Endothelial cell of umbilical vein (primary cell): ENCODE measurements around the gene SEMA5A. TPM values are rescaled to one million over a fixed set of nuclear protein-coding genes. Genes with fewer than 3 reads are reported as not detected.

Source experiments
- BruUV-seq: library from RNA; stranded (reverse); fragments of 400-500 nt; replicated peaks from 2 replicates; lab custom pipeline; 2021; lab: Mats Ljungman, UMichigan
- CTCF ChIA-PET: fragments of 300-600, 350-600 bp; sonication (Branson Sonifier 250); formaldehyde crosslinking; loops from one replicate; lab custom pipeline; 2021; ENCODE audit warnings: antibody characterized with exemption, inconsistent platforms; lab: Charles Lee
- POLR2A ChIA-PET: fragments of 300-600, 350-600 bp; sonication (Branson Sonifier 250); formaldehyde crosslinking; loops from one replicate; lab custom pipeline; 2021; ENCODE audit warnings: antibody characterized with exemption, inconsistent platforms; lab: Charles Lee
- DNase-seq: peaks from one replicate; pipeline ENCODE4 v3.0.0-alpha.2; 2011; ENCODE audit warnings: low read depth, low spot score
- FAIRE-seq: peaks from 2 replicates; lab custom pipeline; 2011; peaks lifted over from hg19 to GRCh38; lab: Jason Lieb, UNC
- H2AFZ ChIP-seq: 2 replicates; pipeline ENCODE4 v1.6.0; 2012; ENCODE audit warnings: low read depth, low read length, control low read depth, inconsistent platforms
- H3K27ac ChIP-seq: 2 replicates; pipeline ENCODE4 v1.5.1; 2011; ENCODE audit warnings: low read depth, mild to moderate bottlenecking, control low read depth, low read length, moderate library complexity; ENCODE audit not compliant: insufficient read depth
- H3K27me3 ChIP-seq, 2 experiments: 2 replicates each; pipeline versions ENCODE4 v1.6.0 to v1.6.1; 2011; ENCODE audit warnings: low read length in 2 of 2, mixed read lengths in 1 of 2; ENCODE audit not compliant: control insufficient read depth in 2 of 2, insufficient read depth in 2 of 2
- H3K36me3 ChIP-seq, 2 experiments: 2 replicates in 1 of 2; 3 replicates in 1 of 2; pipeline ENCODE4 v1.5.1; 2011; ENCODE audit warnings: low read length in 2 of 2, mild to moderate bottlenecking in 1 of 2, moderate library complexity in 1 of 2; ENCODE audit not compliant: control insufficient read depth in 2 of 2, insufficient read depth in 2 of 2; ENCODE audit errors: extremely low read depth in 1 of 2
- H3K4me1 ChIP-seq: 3 replicates; pipeline ENCODE4 v1.5.1; 2011; ENCODE audit warnings: mild to moderate bottlenecking, low read length; ENCODE audit not compliant: control insufficient read depth, insufficient read depth; ENCODE audit errors: extremely low read depth
- H3K4me2 ChIP-seq: 2 replicates; pipeline ENCODE4 v1.6.1; 2011; ENCODE audit warnings: low read length, control low read depth, mixed read lengths; ENCODE audit not compliant: insufficient read depth
- H3K4me3 ChIP-seq, 3 experiments: fragments of 200-600 bp in 1 of 3; sonication (generic), shearing (Covaris generic) in 1 of 3; replicated peaks in 1 of 3; 2 replicates each; pipeline ENCODE4 v1.5.1; 2011 to 2016; ENCODE audit warnings: control low read depth in 3 of 3, low read length in 3 of 3, mild to moderate bottlenecking in 2 of 3, inconsistent platforms in 1 of 3, low read depth in 1 of 3, moderate library complexity in 1 of 3; ENCODE audit not compliant: insufficient read depth in 1 of 3
- H3K79me2 ChIP-seq: 2 replicates; pipeline ENCODE4 v1.6.0; 2012; ENCODE audit warnings: low read length, inconsistent platforms; ENCODE audit not compliant: control insufficient read depth, insufficient read depth
- H3K9ac ChIP-seq: replicated peaks from 2 replicates; pipeline ENCODE3; 2011; ENCODE audit warnings: low read length, control low read depth; ENCODE audit not compliant: insufficient read depth; ENCODE audit errors: extremely low read depth
- H3K9me1 ChIP-seq: replicated peaks from 3 replicates; pipeline ENCODE4 v1.6.0; 2011; ENCODE audit warnings: mild to moderate bottlenecking, low read length; ENCODE audit not compliant: control insufficient read depth, insufficient read depth; ENCODE audit errors: extremely low read depth
- H3K9me3 ChIP-seq: replicated peaks from 2 replicates; pipeline ENCODE4 v1.5.1; 2012; ENCODE audit warnings: low read length, inconsistent platforms; ENCODE audit not compliant: control insufficient read depth, insufficient read depth
- H4K20me1 ChIP-seq: replicated peaks from 2 replicates; pipeline ENCODE3; 2011; ENCODE audit warnings: mild to moderate bottlenecking, low read length; ENCODE audit not compliant: control insufficient read depth, insufficient read depth; ENCODE audit errors: extremely low read depth
- EZH2 ChIP-seq: IDR thresholded peaks from 2 replicates; pipeline ENCODE4 v1.6.1; 2012; ENCODE audit warnings: borderline replicate concordance, low read depth, mild to moderate bottlenecking, moderate library complexity, low read length, inconsistent platforms; ENCODE audit not compliant: severe bottlenecking
- FOS ChIP-seq: IDR thresholded peaks from 2 replicates; pipeline ENCODE4 v1.6.1; 2011; ENCODE audit warnings: mild to moderate bottlenecking, low read length, moderate library complexity, borderline replicate concordance; ENCODE audit not compliant: insufficient read depth
- GATA2 ChIP-seq: IDR thresholded peaks from 2 replicates; pipeline ENCODE4 v1.7.0; 2011; ENCODE audit warnings: low read depth, mild to moderate bottlenecking, moderate library complexity, mixed read lengths, low read length; ENCODE audit not compliant: insufficient read length, insufficient read depth
- JUN ChIP-seq: IDR thresholded peaks from 2 replicates; pipeline ENCODE4 v1.6.1; 2011; ENCODE audit warnings: borderline replicate concordance, low read depth; ENCODE audit not compliant: insufficient read length, insufficient read depth
- MYC ChIP-seq: IDR thresholded peaks from one replicate; pipeline ENCODE4 v1.6.1; 2011; ENCODE audit warnings: mild to moderate bottlenecking, low read depth, low read length
- POLR2A ChIP-seq: IDR thresholded peaks from 2 replicates; pipeline ENCODE4 v1.6.1; 2012; ENCODE audit warnings: low read depth, mild to moderate bottlenecking, control low read depth, low read length
- POLR2AphosphoS5 ChIP-seq: IDR thresholded peaks from 2 replicates; pipeline ENCODE4 v1.6.1; 2012; ENCODE audit warnings: low read depth, mild to moderate bottlenecking, control low read depth, low read length, moderate library complexity; ENCODE audit not compliant: insufficient read depth
- dilution Hi-C: fragments of 300-500 bp; cut with MboI; formaldehyde crosslinking; loops from one replicate; pipeline ENCODE4 v1.15.0; 2019; ENCODE audit warnings: low sequenced_read_pairs; ENCODE audit not compliant: extremely low pct_ligation_motif_present
- intact Hi-C: fragments of 100-400 bp; cut with micrococcal nuclease; formaldehyde crosslinking; loops from one replicate; pipeline ENCODE4 v1.10.0; 2022
- polyA plus RNA-seq, 4 experiments: library from polyadenylated mRNA; depleted of rRNA in 3 of 4; stranded (reverse) in 3 of 4; unstranded in 1 of 4; fragments of >200 nt; gene quantifications; 2 replicates each; pipeline versions ENCODE4 v1.2.1 to v1.2.3, GENCODE V29; 2011 to 2012; ENCODE audit warnings: missing spikeins in 1 of 4
- total RNA-seq: library from RNA; stranded (reverse); gene quantifications from 2 replicates; pipeline ENCODE4 v1.2.3, GENCODE V29; 2021
- TF ChIP-seq, protein P1 (sequence below), 2 donors: IDR thresholded peaks; 1 replicate in 1 of 2; 2 replicates in 1 of 2; pipeline ENCODE4 v1.5.1; 2011; ENCODE audit warnings: low read length in 2 of 2, mild to moderate bottlenecking in 2 of 2, moderate library complexity in 2 of 2, control low read depth in 1 of 2, inconsistent platforms in 1 of 2, low read depth in 1 of 2; ENCODE audit not compliant: insufficient read depth in 1 of 2; ENCODE audit errors: extremely low read depth in 1 of 2
- TF ChIP-seq, protein P2 (sequence below): IDR thresholded peaks from 2 replicates; pipeline ENCODE4 v1.6.1; 2011; ENCODE audit not compliant: insufficient read depth, insufficient read length

The SEMA5A gene
- total and polyA plus RNA-seq, 2 donors (not counting 3 experiments of a cell fraction or from before 2014, with no cell fraction given), result 0.04 to 0.06 TPM

DNA sequence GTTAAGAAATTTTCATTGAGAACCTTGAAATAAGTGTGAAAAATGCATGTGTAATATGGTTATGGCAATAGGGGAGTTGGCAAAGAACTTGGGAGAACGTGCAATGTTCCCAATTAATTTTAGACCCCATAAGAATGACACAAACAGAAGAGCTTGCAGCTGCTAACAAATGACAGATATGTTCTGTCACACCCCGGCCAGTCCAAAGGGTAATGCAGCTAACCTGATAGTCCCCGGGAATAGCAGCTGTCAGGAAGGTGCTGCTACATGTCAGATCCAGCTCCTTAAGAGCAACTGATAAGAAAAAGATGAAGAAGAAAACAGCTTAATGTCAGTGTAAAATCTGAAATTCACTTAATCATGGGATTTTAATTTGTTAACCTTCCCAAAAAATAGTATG is 30.4 kb downstream of the SEMA5A start:
- POLR2A ChIA-PET, result no interaction called here
- no TSS peak for BruUV-seq
- H3K27me3 ChIP-seq, result no peaks in the 10 kb centered on the region
- no peaks in the 10 kb centered on the region for H3K9me3 ChIP-seq
- no peaks in the 10 kb centered on the region for H4K20me1 ChIP-seq
- H3K27ac ChIP-seq, result no peak overlapping the region
- dilution Hi-C loops, result no loop called here
- DNase-seq, result no peak
- H2AFZ ChIP-seq, result no peak overlapping the region
- intact Hi-C loops, result no loop called here
- FAIRE-seq, result no peak
- CTCF ChIA-PET, result no interaction called here
- H3K9ac ChIP-seq, result no peak overlapping the region
- H3K4me1 ChIP-seq, result no peaks in the 10 kb centered on the region
- no peaks in the 10 kb centered on the region for H3K79me2 ChIP-seq
- no peaks in the 10 kb centered on the region for H3K9me1 ChIP-seq
- no peak overlapping the region for H3K4me3 ChIP-seq
- no peak overlapping the region for H3K4me2 ChIP-seq
- no peak for TF ChIP-seq MYC
- TF ChIP-seq, protein P1, sequence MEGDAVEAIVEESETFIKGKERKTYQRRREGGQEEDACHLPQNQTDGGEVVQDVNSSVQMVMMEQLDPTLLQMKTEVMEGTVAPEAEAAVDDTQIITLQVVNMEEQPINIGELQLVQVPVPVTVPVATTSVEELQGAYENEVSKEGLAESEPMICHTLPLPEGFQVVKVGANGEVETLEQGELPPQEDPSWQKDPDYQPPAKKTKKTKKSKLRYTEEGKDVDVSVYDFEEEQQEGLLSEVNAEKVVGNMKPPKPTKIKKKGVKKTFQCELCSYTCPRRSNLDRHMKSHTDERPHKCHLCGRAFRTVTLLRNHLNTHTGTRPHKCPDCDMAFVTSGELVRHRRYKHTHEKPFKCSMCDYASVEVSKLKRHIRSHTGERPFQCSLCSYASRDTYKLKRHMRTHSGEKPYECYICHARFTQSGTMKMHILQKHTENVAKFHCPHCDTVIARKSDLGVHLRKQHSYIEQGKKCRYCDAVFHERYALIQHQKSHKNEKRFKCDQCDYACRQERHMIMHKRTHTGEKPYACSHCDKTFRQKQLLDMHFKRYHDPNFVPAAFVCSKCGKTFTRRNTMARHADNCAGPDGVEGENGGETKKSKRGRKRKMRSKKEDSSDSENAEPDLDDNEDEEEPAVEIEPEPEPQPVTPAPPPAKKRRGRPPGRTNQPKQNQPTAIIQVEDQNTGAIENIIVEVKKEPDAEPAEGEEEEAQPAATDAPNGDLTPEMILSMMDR (IDR thresholded peaks at IDR 0.05; ENCODE audit: extremely low read depth in 1 of 2, insufficient read depth in 1 of 2, low read depth in 1 of 2, low read length in 2 of 2), result no peak
- no peak for TF ChIP-seq POLR2A
- TF ChIP-seq GATA2, result no peak
- no peak for TF ChIP-seq JUN
- TF ChIP-seq, protein P2, sequence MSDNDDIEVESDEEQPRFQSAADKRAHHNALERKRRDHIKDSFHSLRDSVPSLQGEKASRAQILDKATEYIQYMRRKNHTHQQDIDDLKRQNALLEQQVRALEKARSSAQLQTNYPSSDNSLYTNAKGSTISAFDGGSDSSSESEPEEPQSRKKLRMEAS, result no peak
- TF ChIP-seq POLR2AphosphoS5, result no peak
- TF ChIP-seq EZH2, result no peak
- no peak for TF ChIP-seq FOS
- H3K36me3 ChIP-seq, result no peaks in the 10 kb centered on the region
